H1 (cell line): ENCODE results near the gene KLRF1. TPM values are rescaled to one million over a fixed set of nuclear protein-coding genes. Genes with fewer than 3 reads are reported as not detected.

ENCODE experiments used
- CTCF ChIA-PET: fragments of 300-600 bp; sonication (Branson Sonifier 250); formaldehyde crosslinking; loops from one replicate; lab custom pipeline; 2021; ENCODE audit not compliant: partially characterized antibody; lab: Charles Lee
- POLR2A ChIA-PET: fragments of 300-600 bp; sonication (Branson Sonifier 250); formaldehyde crosslinking; loops from one replicate; lab custom pipeline; 2021; ENCODE audit warnings: inconsistent platforms; ENCODE audit not compliant: partially characterized antibody; lab: Charles Lee
- DNase-seq, 2 experiments: peaks; one replicate each; pipeline versions ENCODE4 v3.0.0 to v3.0.0-alpha.2; 2010 to 2022; ENCODE audit warnings: low spot score in 2 of 2, low read depth in 1 of 2, mixed read lengths in 1 of 2
- FAIRE-seq: peaks from 2 replicates; lab custom pipeline; 2011; peaks lifted over from hg19 to GRCh38; lab: Jason Lieb, UNC
- H2AFZ ChIP-seq: 2 replicates; pipeline ENCODE4 v1.8.1; 2012; ENCODE audit warnings: low read length, inconsistent platforms
- H2AK5ac ChIP-seq: 2 replicates; pipeline ENCODE4 v1.6.1; 2013; ENCODE audit warnings: low read depth, low read length
- H2BK120ac ChIP-seq: replicated peaks from 2 replicates; pipeline ENCODE3; 2013; ENCODE audit warnings: low read depth, low read length, inconsistent platforms
- H2BK12ac ChIP-seq: 2 replicates; pipeline ENCODE4 v1.6.1; 2013; ENCODE audit warnings: low read depth, low read length
- H2BK15ac ChIP-seq: 2 replicates; pipeline ENCODE4 v1.6.1; 2013; ENCODE audit warnings: low read length
- H2BK20ac ChIP-seq: 2 replicates; pipeline ENCODE4 v1.6.1; 2013; ENCODE audit warnings: low read length
- H2BK5ac ChIP-seq: 2 replicates; pipeline ENCODE4 v1.6.1; 2013; ENCODE audit warnings: low read depth, low read length
- H3K14ac ChIP-seq: 2 replicates; pipeline ENCODE4 v1.6.1; 2013; ENCODE audit warnings: inconsistent platforms; ENCODE audit not compliant: insufficient read length
- H3K18ac ChIP-seq: 2 replicates; pipeline ENCODE4 v1.6.1; 2013; ENCODE audit warnings: low read length; ENCODE audit errors: extremely low read depth
- H3K23ac ChIP-seq: 2 replicates; pipeline ENCODE4 v1.6.1; 2013; ENCODE audit warnings: inconsistent platforms; ENCODE audit not compliant: insufficient read length
- H3K23me2 ChIP-seq: 2 replicates; pipeline ENCODE4 v1.6.1; 2013; ENCODE audit warnings: low read depth, low read length
- H3K27ac ChIP-seq: 2 replicates; pipeline ENCODE4 v1.6.1; 2011; ENCODE audit warnings: low read depth, low read length, inconsistent platforms
- H3K27me3 ChIP-seq, 4 experiments: replicated peaks in 1 of 4; 1 replicate in 1 of 4; 2 replicates in 3 of 4; pipeline versions ENCODE4 v1.6.1 to v1.8.1; 2011 to 2013; ENCODE audit warnings: low read length in 3 of 4, mild to moderate bottlenecking in 3 of 4, inconsistent platforms in 2 of 4, mixed read lengths in 2 of 4, moderate library complexity in 1 of 4; ENCODE audit not compliant: control insufficient read depth in 3 of 4, insufficient read depth in 3 of 4; ENCODE audit errors: extremely low read depth in 1 of 4
- H3K36me3 ChIP-seq, 4 experiments: 2 replicates each; pipeline versions ENCODE4 v1.6.1 to v1.8.1; 2011 to 2013; ENCODE audit warnings: mild to moderate bottlenecking in 4 of 4, low read length in 3 of 4, moderate library complexity in 2 of 4, control low read depth in 1 of 4, inconsistent platforms in 1 of 4; ENCODE audit not compliant: insufficient read depth in 4 of 4, control insufficient read depth in 2 of 4
- H3K4ac ChIP-seq: replicated peaks from 2 replicates; pipeline ENCODE3; 2013; ENCODE audit warnings: low read length, low read depth, mixed read lengths, inconsistent platforms; ENCODE audit not compliant: insufficient read length
- H3K4me1 ChIP-seq, 4 experiments: replicated peaks in 1 of 4; 1 replicate in 1 of 4; 2 replicates in 3 of 4; pipeline versions ENCODE4 v1.6.1 to v1.8.1; 2011 to 2013; ENCODE audit warnings: low read length in 3 of 4, inconsistent platforms in 2 of 4, mixed read lengths in 1 of 4; ENCODE audit not compliant: insufficient read depth in 4 of 4, control insufficient read depth in 3 of 4
- H3K4me2 ChIP-seq, 2 experiments: 2 replicates each; pipeline versions ENCODE4 v1.6.1 to v1.8.1; 2011 to 2013; ENCODE audit warnings: low read depth in 2 of 2, low read length in 2 of 2, control low read depth in 1 of 2, inconsistent platforms in 1 of 2, mild to moderate bottlenecking in 1 of 2; ENCODE audit not compliant: insufficient read depth in 1 of 2
- H3K4me3 ChIP-seq, 4 experiments: fragments of 200-600, 300-600 bp in 1 of 4; sonication (generic), shearing (Covaris generic), sonication (Bioruptor Twin) in 1 of 4; 2 replicates each; pipeline versions ENCODE4 v1.5.1 to v1.8.1; 2011 to 2016; ENCODE audit warnings: low read length in 4 of 4, low read depth in 3 of 4, control low read depth in 2 of 4, inconsistent platforms in 2 of 4, mild to moderate bottlenecking in 2 of 4, mixed read lengths in 1 of 4, moderate library complexity in 1 of 4; ENCODE audit not compliant: insufficient read depth in 2 of 4; ENCODE audit errors: extremely low read depth in 1 of 4
- H3K56ac ChIP-seq: replicated peaks from 2 replicates; pipeline ENCODE3; 2013; ENCODE audit warnings: low read depth, mild to moderate bottlenecking, mixed read lengths, low read length, inconsistent platforms; ENCODE audit not compliant: insufficient read length
- H3K79me1 ChIP-seq: 2 replicates; pipeline ENCODE4 v1.6.1; 2013; ENCODE audit warnings: low read depth, low read length, control low read depth
- H3K79me2 ChIP-seq, 2 experiments: 2 replicates each; pipeline versions ENCODE4 v1.6.1 to v1.8.1; 2012 to 2013; ENCODE audit warnings: low read length in 2 of 2, mild to moderate bottlenecking in 2 of 2, inconsistent platforms in 1 of 2; ENCODE audit not compliant: insufficient read depth in 2 of 2, control insufficient read depth in 1 of 2
- H3K9ac ChIP-seq, 4 experiments: replicated peaks in 1 of 4; 1 replicate in 1 of 4; 2 replicates in 3 of 4; pipeline versions ENCODE4 v1.6.1 to v1.8.1; 2011 to 2013; ENCODE audit warnings: low read depth in 3 of 4, low read length in 3 of 4, control low read depth in 2 of 4, mild to moderate bottlenecking in 2 of 4, moderate library complexity in 2 of 4, inconsistent platforms in 1 of 4; ENCODE audit errors: extremely low read depth in 1 of 4
- H3K9me3 ChIP-seq, 2 experiments: 2 replicates each; pipeline versions ENCODE4 v1.6.1 to v1.8.1; 2012 to 2013; ENCODE audit warnings: mild to moderate bottlenecking in 2 of 2, moderate library complexity in 2 of 2, control low read depth in 1 of 2, inconsistent platforms in 1 of 2, low read depth in 1 of 2, low read length in 1 of 2, mixed read lengths in 1 of 2; ENCODE audit not compliant: insufficient read depth in 2 of 2
- H4K20me1 ChIP-seq, 2 experiments: replicated peaks in 1 of 2; 2 replicates each; pipeline versions ENCODE3 to v1.8.1; 2011 to 2013; ENCODE audit warnings: inconsistent platforms in 2 of 2, low read length in 2 of 2, mild to moderate bottlenecking in 1 of 2; ENCODE audit not compliant: insufficient read depth in 2 of 2, control insufficient read depth in 1 of 2
- H4K5ac ChIP-seq: 2 replicates; pipeline ENCODE4 v1.6.1; 2013; ENCODE audit warnings: low read length, low read depth, mixed read lengths, inconsistent platforms; ENCODE audit not compliant: insufficient read length
- H4K8ac ChIP-seq: 2 replicates; pipeline ENCODE4 v1.8.0; 2013; ENCODE audit warnings: mild to moderate bottlenecking, moderate library complexity, low read length, inconsistent platforms; ENCODE audit not compliant: insufficient read depth; ENCODE audit errors: extremely low read depth
- H4K91ac ChIP-seq: replicated peaks from 2 replicates; pipeline ENCODE3; 2013; ENCODE audit warnings: low read length, mixed read lengths, inconsistent platforms; ENCODE audit not compliant: insufficient read length
- GTF2F1 ChIP-seq: IDR thresholded peaks from 2 replicates; pipeline ENCODE4 v1.6.1; 2012; ENCODE audit warnings: low read depth, low read length, improper control_type of control experiment, borderline replicate concordance
- TBP ChIP-seq: IDR thresholded peaks from 2 replicates; pipeline ENCODE4 v1.6.1; 2011; ENCODE audit warnings: low read depth, low read length, improper control_type of control experiment
- WGBS, 2 experiments: shearing (Covaris generic) in 1 of 2; methylation state at CpG; one replicate each; pipeline versions ENCODE4 v1.1.6 to v1.1.7; 2013 to 2015; ENCODE audit warnings: low lambda C conversion rate in 2 of 2, mixed read lengths in 2 of 2, inconsistent platforms in 1 of 2, low coverage in 1 of 2, missing lambda C conversion rate in 1 of 2; ENCODE audit not compliant: insufficient replicate concordance in 2 of 2, insufficient coverage in 1 of 2, insufficient read length in 1 of 2; ENCODE audit errors: extremely low coverage in 1 of 2, missing lambda C conversion rate in 1 of 2; 5-methylcytosine and 5-hydroxymethylcytosine counted together
- polyA plus RNA-seq, 7 experiments: library from polyadenylated mRNA; depleted of rRNA in 3 of 7; stranded (reverse) in 5 of 7; unstranded in 2 of 7; fragments of >200 nt in 5 of 7; fragments of 200-250 nt in 2 of 7; gene quantifications; 1 replicate in 5 of 7; 2 replicates in 1 of 7; 4 replicates in 1 of 7; pipeline versions ENCODE4 v1.2.1 to v1.2.3, GENCODE V29; 2011 to 2013; ENCODE audit warnings: missing spikeins in 2 of 7, mixed read lengths in 2 of 7
- total RNA-seq: library from RNA; stranded (reverse); fragmentation: NEBNext Ultra II Directional; extraction: Animal tissue kit (Norgen Biotek cat#: 25700); gene quantifications from 2 replicates; pipeline ENCODE4 v1.2.1, GENCODE V29; 2021

Gene KLRF1
- total and polyA plus RNA-seq, 2 of the 8 experiments (the other 6 are each of a cell fraction or from before 2014, with no cell fraction given), result not detected

GRCh38 chr12:9848899-9849298 is 21.6 kb downstream of the KLRF1 start:
- ChIA-PET CTCF (interaction anchor here (0.7 to 2.7 kb wide), 5 partner anchors 19 to 41 kb away, joined by 3 to 5 read pairs (median 4); no protein-coding TSS in a partner anchor), POLR2A (interaction anchor here (0.6 kb wide), 1 partner anchor 180 kb away, joined by 3 read pairs; the partner anchor contains the start of gene CLEC2D)
- Histone ChIP-seq H3K18ac (no peak overlapping the region), H3K23me2 (no peaks in the 10 kb centered on the region), H3K4me1 (no peaks in the 10 kb centered on the region), H3K23ac (no peak overlapping the region), H2AFZ (no peak overlapping the region), H3K79me2 (no peaks in the 10 kb centered on the region), H2BK120ac (no peak overlapping the region), H4K20me1 (no peaks in the 10 kb centered on the region), H2BK20ac (no peak overlapping the region), H3K9ac (no peak overlapping the region), H4K8ac (no peak overlapping the region; the same call in 1 of the 2 replicates), H3K9me3 (no peaks in the 10 kb centered on the region), H3K36me3 (no peaks in the 10 kb centered on the region), H3K79me1 (no peaks in the 10 kb centered on the region), H2BK15ac (no peak overlapping the region), H3K27me3 (no peaks in the 10 kb centered on the region), H2BK5ac (no peak overlapping the region), H4K5ac (no peak overlapping the region), H3K56ac (no peak overlapping the region), H3K4me3 (no peak overlapping the region), H4K91ac (no peak overlapping the region), H3K27ac (no peak overlapping the region), H3K4ac (no peak overlapping the region), H3K4me2 (no peak overlapping the region), H3K14ac (no peak overlapping the region), H2AK5ac (no peak overlapping the region), H2BK12ac (no peak overlapping the region)
- no peak for DNase-seq
- no peak for FAIRE-seq
- WGBS, 2 experiments, result 91% methylated on average over 5 of the region's 5 CpGs; no CpG with 5 or more reads in 1 of the 2 experiments
- TF ChIP-seq GTF2F1 (no peak), TBP (no peak)
